NCI-H2196 treated with DMSO at 0.1 percent for 48 hours (cell line): ENCODE data around the gene STX1B.

Experiments
- DNase-seq: peaks from one replicate; lab custom pipeline; 2025; ENCODE audit not compliant: unreplicated experiment; lab: John Stamatoyannopoulos, UW

Gene STX1B

GRCh38 chr16:30980023-30980371 is 30.4 kb downstream of the STX1B start:
- no peak for DNase-seq

- DNase-seq, result no peak
Measured at GRCh38 chr16:30979170-30980022, 31.0 kb downstream of the STX1B start.

GRCh38 chr16:30977502-30977901 is 32.9 kb downstream of the STX1B start:
- DNase-seq, result no peak

- no peak for DNase-seq
Measured at GRCh38 chr16:30976486-30976885, 34.0 kb downstream of the STX1B start.

GRCh38 chr16:30974348-30974747 is 36.1 kb downstream of the STX1B start:
- DNase-seq, result no peak

GRCh38 chr16:30972872-30973271 is 37.6 kb downstream of the STX1B start:
- no peak for DNase-seq

GRCh38 chr16:30971298-30971697 is 39.1 kb downstream of the STX1B start:
- no peak for DNase-seq

GRCh38 chr16:30969246-30969842 is 41.1 kb downstream of the STX1B start:
- DNase-seq, result no peak

GRCh38 chr16:30967795-30968194 is 42.6 kb downstream of the STX1B start:
- DNase-seq, result no peak

- no peak for DNase-seq
Measured at GRCh38 chr16:30966033-30966619, 44.3 kb downstream of the STX1B start.

- no peak for DNase-seq
Measured at GRCh38 chr16:30965436-30965835, 45.0 kb downstream of the STX1B start.

- no peak for DNase-seq
Measured at GRCh38 chr16:30964574-30965226, 45.7 kb downstream of the STX1B start.

- DNase-seq, result no peak
Measured at GRCh38 chr16:30963925-30964511, 46.4 kb downstream of the STX1B start.

- no peak for DNase-seq
Measured at GRCh38 chr16:30961384-30961783, 49.1 kb downstream of the STX1B start.

- no peak for DNase-seq
Measured at GRCh38 chr16:30958175-30959079, 52.0 kb downstream of the STX1B start.

- DNase-seq, result peak; percentile 96
Measured at GRCh38 chr16:30957456-30958174, 52.8 kb downstream of the STX1B start, which contains the start of gene SETD1A. Gene SETD1A (plus strand): TSS chr16:30957754. CDS start chr16:30958732, 978 bp downstream.

GRCh38 chr16:30956601-30957455 is 53.6 kb downstream of the STX1B start:
- DNase-seq, result peak; percentile 49

GRCh38 chr16:30954993-30955392 is 55.4 kb downstream of the STX1B start:
- DNase-seq, result no peak
